ENCODE data around the gene ZNF772. TPM values are rescaled to one million over a fixed set of nuclear protein-coding genes. Genes with fewer than 3 reads are reported as not detected.
"Not testable (repeated sequence)": the region's sequence is repeated elsewhere in the genome, so short reads cannot be mapped to it uniquely, and the experiment has no call there.

Gene ZNF772
- total RNA-seq, 3 donors from 2014 or later (not counting 1 experiment from before 2014, with no cell fraction given) = 1.3 to 3.5 (median 1.4) TPM

DNA sequence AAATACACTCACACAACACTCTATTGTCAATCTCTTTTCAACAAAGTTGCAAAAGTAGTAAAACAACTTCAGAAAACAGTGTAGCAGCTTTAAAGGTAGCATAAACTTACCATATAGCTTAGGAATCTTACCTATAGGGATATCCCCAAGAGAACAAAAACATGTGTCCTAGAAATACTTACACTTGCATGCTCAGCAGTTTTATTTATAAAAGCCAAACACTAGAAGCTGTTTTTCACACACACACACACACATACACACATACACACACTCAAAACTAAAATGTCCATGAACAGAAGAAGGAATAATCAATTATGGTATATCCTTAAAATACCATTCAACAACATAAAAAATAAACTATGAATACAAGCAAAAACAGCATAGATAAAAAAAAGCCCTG is 34.1 kb upstream of the ZNF772 start:
- Mint-ChIP-seq H3K4me3 (no peak overlapping the region), H3K36me3 (peaks cover 72% of the 10 kb centered on the region), H3K27ac (no peak overlapping the region), H3K27me3 (ENCODE audit: low read depth in 2 of 2) (no peaks in the 10 kb centered on the region), H3K9me3 (peaks cover 14 to 37% of the 10 kb centered on the region in 2 donors), H3K4me1 (no peaks in the 10 kb centered on the region)
- Histone ChIP-seq H3K27me3 (ENCODE audit: control insufficient read depth, insufficient read depth, low read length) (no peaks in the 10 kb centered on the region), H3K27ac (ENCODE audit: low read length) (no peak overlapping the region), H3K36me3 (ENCODE audit: control insufficient read depth, insufficient read depth, low read length) (peaks cover 22% of the 10 kb centered on the region), H3K9me3 (ENCODE audit: control insufficient read depth, insufficient read depth, low read length) (peaks cover 41% of the 10 kb centered on the region), H3K4me1 (ENCODE audit: control insufficient read depth, insufficient read depth, low read length) (no peaks in the 10 kb centered on the region), H3K4me3 (ENCODE audit: low read length) (no peak overlapping the region)
- ATAC-seq (no peak), DNase-seq (no peak)
- TF ChIP-seq, protein P1, sequence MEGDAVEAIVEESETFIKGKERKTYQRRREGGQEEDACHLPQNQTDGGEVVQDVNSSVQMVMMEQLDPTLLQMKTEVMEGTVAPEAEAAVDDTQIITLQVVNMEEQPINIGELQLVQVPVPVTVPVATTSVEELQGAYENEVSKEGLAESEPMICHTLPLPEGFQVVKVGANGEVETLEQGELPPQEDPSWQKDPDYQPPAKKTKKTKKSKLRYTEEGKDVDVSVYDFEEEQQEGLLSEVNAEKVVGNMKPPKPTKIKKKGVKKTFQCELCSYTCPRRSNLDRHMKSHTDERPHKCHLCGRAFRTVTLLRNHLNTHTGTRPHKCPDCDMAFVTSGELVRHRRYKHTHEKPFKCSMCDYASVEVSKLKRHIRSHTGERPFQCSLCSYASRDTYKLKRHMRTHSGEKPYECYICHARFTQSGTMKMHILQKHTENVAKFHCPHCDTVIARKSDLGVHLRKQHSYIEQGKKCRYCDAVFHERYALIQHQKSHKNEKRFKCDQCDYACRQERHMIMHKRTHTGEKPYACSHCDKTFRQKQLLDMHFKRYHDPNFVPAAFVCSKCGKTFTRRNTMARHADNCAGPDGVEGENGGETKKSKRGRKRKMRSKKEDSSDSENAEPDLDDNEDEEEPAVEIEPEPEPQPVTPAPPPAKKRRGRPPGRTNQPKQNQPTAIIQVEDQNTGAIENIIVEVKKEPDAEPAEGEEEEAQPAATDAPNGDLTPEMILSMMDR (IDR thresholded peaks at IDR 0.05) = no peak
- intact Hi-C loops (cut with micrococcal nuclease) = no loop called here

DNA sequence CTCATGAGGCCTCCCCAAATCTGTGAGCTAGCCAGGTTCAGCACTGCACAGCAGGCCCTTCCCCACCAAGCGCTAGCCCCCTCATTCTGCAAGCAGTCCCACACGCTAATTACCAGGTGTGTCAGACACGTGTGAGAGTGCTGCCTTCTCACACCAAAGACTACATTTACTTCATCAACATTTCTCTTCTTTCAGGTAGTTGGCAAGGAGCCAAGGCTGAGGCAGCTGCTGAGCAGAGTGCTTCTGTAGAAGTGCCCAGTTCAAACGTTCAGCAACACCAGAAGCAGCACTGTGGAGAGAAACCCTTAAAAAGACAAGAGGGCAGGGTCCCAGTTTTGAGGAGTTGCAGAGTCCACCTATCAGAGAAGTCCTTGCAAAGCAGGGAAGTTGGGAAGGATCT is 28.8 kb upstream of the ZNF772 start:
- Mint-ChIP-seq H3K36me3 (peaks cover 78% of the 10 kb centered on the region), H3K9me3 (peaks cover 11 to 25% of the 10 kb centered on the region in 2 donors), H3K4me1 (peaks cover 3 to 21% of the 10 kb centered on the region in 2 donors), H3K27ac (no peak overlapping the region), H3K4me3 (no peak overlapping the region), H3K27me3 (ENCODE audit: low read depth in 2 of 2) (no peaks in the 10 kb centered on the region)
- no peaks in the 10 kb centered on the region for H3K27me3 ChIP-seq (ENCODE audit: control insufficient read depth, insufficient read depth, low read length)
- intact Hi-C loops (cut with micrococcal nuclease) = no loop called here
- H3K4me1 ChIP-seq (ENCODE audit: control insufficient read depth, insufficient read depth, low read length) = peaks cover 1% of the 10 kb centered on the region
- H3K4me3 ChIP-seq (ENCODE audit: low read length) = no peak overlapping the region
- H3K9me3 ChIP-seq (ENCODE audit: control insufficient read depth, insufficient read depth, low read length) = peaks cover 52% of the 10 kb centered on the region
- H3K36me3 ChIP-seq (ENCODE audit: control insufficient read depth, insufficient read depth, low read length) = peaks cover 36% of the 10 kb centered on the region
- DNase-seq (no peak), ATAC-seq (no peak)
- WGBS (ENCODE audit: insufficient coverage) = 46% methylated on average over 4 of the region's 4 CpGs
- no peak overlapping the region for H3K27ac ChIP-seq (ENCODE audit: low read length)
- TF ChIP-seq, protein P1 (IDR thresholded peaks at IDR 0.05) = no peak

DNA sequence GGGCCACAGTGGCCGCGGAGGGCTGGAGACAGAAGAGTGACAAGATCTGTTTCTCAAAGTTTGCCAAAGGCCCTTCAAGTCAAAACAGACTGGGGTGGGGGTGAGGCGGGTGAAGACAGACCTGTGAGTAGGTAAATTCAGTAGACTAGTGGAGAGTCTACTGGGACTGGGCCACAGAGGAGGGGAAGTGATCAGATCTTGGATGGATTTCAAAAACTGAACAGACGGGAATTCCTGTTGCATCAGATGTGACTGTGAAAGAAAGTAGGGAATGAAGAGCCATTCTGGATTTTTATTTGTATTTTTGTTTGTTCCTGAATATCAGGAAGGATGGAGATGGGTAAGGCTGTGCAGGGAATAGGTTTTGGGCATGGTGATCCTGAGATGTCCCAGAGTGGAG is 23.0 kb upstream of the ZNF772 start:
- H3K4me3 ChIP-seq (ENCODE audit: low read length); ATAC-seq; intact Hi-C loops (cut with micrococcal nuclease); DNase-seq; H3K27me3 ChIP-seq (ENCODE audit: control insufficient read depth, insufficient read depth, low read length); H3K27ac ChIP-seq (ENCODE audit: low read length); H3K27me3 Mint-ChIP-seq (ENCODE audit: low read depth in 2 of 2): not testable (repeated sequence)
- H3K4me1 Mint-ChIP-seq = peaks cover 18 to 38% of the 10 kb centered on the region in 2 donors
- H3K4me3 Mint-ChIP-seq = peak overlapping the region; percentile 49
- H3K27ac Mint-ChIP-seq = peak overlapping the region; percentile 69 to 73
- WGBS (ENCODE audit: insufficient coverage) = 0% methylated on average over 1 of the region's 4 CpGs
- H3K9me3 Mint-ChIP-seq = peaks cover 11 to 18% of the 10 kb centered on the region in 2 donors
- Histone ChIP-seq H3K36me3 (ENCODE audit: control insufficient read depth, insufficient read depth, low read length) (peaks cover 14% of the 10 kb centered on the region), H3K9me3 (ENCODE audit: control insufficient read depth, insufficient read depth, low read length) (peaks cover 20% of the 10 kb centered on the region), H3K4me1 (ENCODE audit: control insufficient read depth, insufficient read depth, low read length) (peaks cover 10% of the 10 kb centered on the region)
- peaks cover 57% of the 10 kb centered on the region for H3K36me3 Mint-ChIP-seq

DNA sequence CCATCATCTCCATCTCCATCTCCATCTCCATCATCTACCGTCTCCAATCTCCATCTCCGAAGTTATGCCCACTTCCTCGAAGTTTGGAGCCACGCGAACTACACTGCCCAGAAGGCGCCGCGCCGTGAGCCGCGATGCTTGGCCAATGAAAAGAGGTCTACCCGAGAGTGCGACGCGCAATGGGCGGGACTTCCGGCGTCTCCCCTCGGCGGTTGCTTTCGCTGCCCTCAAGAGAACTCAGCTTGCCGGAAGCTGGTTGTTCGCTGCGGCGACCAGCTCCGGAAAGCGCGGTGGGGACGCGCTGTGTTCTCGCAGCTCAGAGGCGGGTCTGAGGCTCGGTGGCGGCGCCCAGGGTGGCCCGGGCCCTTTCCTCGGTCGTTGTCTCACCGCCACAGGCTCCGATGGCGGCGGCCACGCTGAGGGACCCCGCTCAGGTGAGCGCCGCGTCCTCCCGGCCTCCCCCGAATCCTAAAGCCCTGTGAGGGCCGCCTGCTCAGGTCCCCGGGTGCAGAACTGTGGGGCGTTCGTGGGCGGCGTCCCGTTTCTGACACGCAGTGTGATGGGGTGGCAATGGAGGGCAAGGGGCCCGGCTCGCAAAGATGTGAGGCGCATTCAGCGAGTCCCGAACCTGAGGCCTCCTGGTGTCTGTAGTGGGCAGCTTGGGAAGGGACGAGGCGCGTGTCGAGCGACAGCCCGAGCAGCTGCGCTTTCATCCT is 22.5 kb upstream of the ZNF772 start, which contains the start of gene ZNF773:
Gene ZNF773, plus strand, starts transcription at position 259 of the 716 bp plus-strand sequence. Its CDS starts 143 bp downstream, at position 402.
- Histone ChIP-seq H3K27ac (ENCODE audit: low read length) (peak within 1 kb of the TSS; percentile 93), H3K4me3 (ENCODE audit: low read length) (peak within 1 kb of the TSS; percentile 67), H3K9me3 (ENCODE audit: control insufficient read depth, insufficient read depth, low read length) (peaks cover 22% of the 10 kb centered on the region), H3K4me1 (ENCODE audit: control insufficient read depth, insufficient read depth, low read length) (peaks cover 10% of the 10 kb centered on the region)
- not testable (repeated sequence) for H3K36me3 ChIP-seq (ENCODE audit: control insufficient read depth, insufficient read depth, low read length); H3K27me3 Mint-ChIP-seq (ENCODE audit: low read depth in 2 of 2); H3K27me3 ChIP-seq (ENCODE audit: control insufficient read depth, insufficient read depth, low read length)
- peaks cover 18 to 38% of the 10 kb centered on the region in 2 donors for H3K4me1 Mint-ChIP-seq
- intact Hi-C loops (cut with micrococcal nuclease) = loop anchor here (1.0 kb wide), 2 partner anchors 13 to 27 kb away; partner anchors contain the start of genes ZNF419 and ZNF549
- DNase-seq = peak; percentile 96 to 98
- peak within 1 kb of the TSS; percentile 69 to 73 for H3K27ac Mint-ChIP-seq
- peak; percentile 93 to 96 (median 95) for ATAC-seq
- H3K36me3 Mint-ChIP-seq = peaks cover 54% of the 10 kb centered on the region
- peaks cover 11 to 18% of the 10 kb centered on the region in 2 donors for H3K9me3 Mint-ChIP-seq
- WGBS (ENCODE audit: insufficient coverage) = under 1% methylated on average over 57 of the region's 69 CpGs
- H3K4me3 Mint-ChIP-seq = peak within 1 kb of the TSS; percentile 49

Measured in natural killer cell (primary cell).